K562 (cell line): ENCODE measurements around the gene STK24. TPM values are rescaled to one million over a fixed set of nuclear protein-coding genes. Genes with fewer than 3 reads are reported as not detected.
"Not testable (repeated sequence)": the region's sequence is repeated elsewhere in the genome, so short reads cannot be mapped to it uniquely, and the experiment has no call there.

ENCODE experiments used
- ATAC-seq: fragments of 200-7000 bp; cut with Tn5 transposase; 3 replicates; pipeline ENCODE4 v1.9.1; 2020; ENCODE audit warnings: moderate library complexity
- BruUV-seq: library from RNA; stranded (reverse); fragments of 400-500 nt; replicated peaks from 2 replicates; lab custom pipeline; 2021; lab: Mats Ljungman, UMichigan
- CTCF ChIA-PET: fragments of 300-600 bp; formaldehyde crosslinking; extraction: SDS; loops from one replicate; lab custom pipeline; 2021; ENCODE audit warnings: low intra/inter-chr PET ratio; lab: Yijun Ruan, JAX
- POLR2A ChIA-PET: fragments of 300-600, 350-650 bp; sonication (Branson Sonifier 250); formaldehyde crosslinking; extraction: SDS; loops from one replicate; lab custom pipeline; 2021; ENCODE audit warnings: antibody characterized with exemption, inconsistent platforms; lab: Yijun Ruan, JAX
- DNase-seq, 4 experiments: peaks; one replicate each; pipeline versions ENCODE4 v3.0.0 to v3.0.0-alpha.2; 2011 to 2018; ENCODE audit warnings: low spot score in 3 of 4, mixed read lengths in 3 of 4; ENCODE audit errors: extremely low read depth in 1 of 4
- FAIRE-seq: peaks from 2 replicates; lab custom pipeline; 2011; peaks lifted over from hg19 to GRCh38; lab: Jason Lieb, UNC
- H2AFZ ChIP-seq: 2 replicates; pipeline ENCODE4 v1.6.0; 2011; ENCODE audit warnings: low read depth, low read length, control low read depth, inconsistent platforms
- H3K27ac ChIP-seq: fragments of 200-600 bp; 3 replicates; pipeline ENCODE4 v1.8.0; 2011; ENCODE audit warnings: low read depth, mild to moderate bottlenecking, control low read depth, inconsistent platforms, low read length, moderate library complexity, mixed read lengths; ENCODE audit errors: extremely low read depth
- H3K27me3 ChIP-seq, 2 experiments: fragments of 300-600 bp in 1 of 2; 2 replicates in 1 of 2; 3 replicates in 1 of 2; pipeline versions ENCODE4 v1.6.0 to v1.8.0; 2011; ENCODE audit warnings: inconsistent platforms in 2 of 2, low read length in 2 of 2, mild to moderate bottlenecking in 1 of 2, mixed read lengths in 1 of 2, moderate library complexity in 1 of 2; ENCODE audit not compliant: control insufficient read depth in 2 of 2, insufficient read depth in 2 of 2
- H3K36me3 ChIP-seq: fragments of 300-600 bp; 3 replicates; pipeline ENCODE4 v1.8.0; 2011; ENCODE audit warnings: mild to moderate bottlenecking, low read length, inconsistent platforms; ENCODE audit not compliant: control insufficient read depth, insufficient read depth
- H3K4me1 ChIP-seq, 2 experiments: fragments of 200-600 bp in 1 of 2; replicated peaks in 1 of 2; 2 replicates in 1 of 2; 3 replicates in 1 of 2; pipeline versions ENCODE4 v1.5.1 to v1.8.0; 2011; ENCODE audit warnings: inconsistent platforms in 2 of 2, low read length in 2 of 2, mild to moderate bottlenecking in 1 of 2, mixed read lengths in 1 of 2, moderate library complexity in 1 of 2; ENCODE audit not compliant: control insufficient read depth in 2 of 2, insufficient read depth in 2 of 2
- H3K4me2 ChIP-seq: 2 replicates; pipeline ENCODE4 v1.6.1; 2011; ENCODE audit warnings: low read length, control low read depth, inconsistent platforms, mixed read lengths; ENCODE audit not compliant: insufficient read depth
- H3K4me3 ChIP-seq: fragments of 200-600 bp; sonication (generic), shearing (Covaris generic); 2 replicates; pipeline ENCODE4 v1.5.1; 2016; ENCODE audit warnings: control low read depth, inconsistent platforms
- H3K79me2 ChIP-seq: fragments of 200-600 bp; 3 replicates; pipeline ENCODE4 v1.8.0; 2011; ENCODE audit warnings: low read length, inconsistent platforms; ENCODE audit not compliant: control insufficient read depth, insufficient read depth
- H3K9ac ChIP-seq, 2 experiments: 2 replicates each; pipeline versions ENCODE4 v1.6.0 to v1.6.1; 2011; ENCODE audit warnings: low read depth in 2 of 2, low read length in 2 of 2, control low read depth in 1 of 2, inconsistent platforms in 1 of 2, mild to moderate bottlenecking in 1 of 2, mixed read lengths in 1 of 2; ENCODE audit not compliant: insufficient read depth in 1 of 2
- H3K9me1 ChIP-seq: one replicate; pipeline ENCODE4 v1.6.0; 2011; ENCODE audit warnings: inconsistent platforms, mild to moderate bottlenecking, low read length, moderate library complexity; ENCODE audit not compliant: control insufficient read depth, insufficient read depth
- H3K9me3 ChIP-seq: replicated peaks from 2 replicates; pipeline ENCODE4 v1.5.1; 2011; ENCODE audit warnings: low read depth, low read length, inconsistent platforms; ENCODE audit not compliant: control insufficient read depth, insufficient read depth
- H4K20me1 ChIP-seq: replicated peaks from 2 replicates; pipeline ENCODE4 v1.6.1; 2011; ENCODE audit warnings: low read length, inconsistent platforms, mixed read lengths; ENCODE audit not compliant: control insufficient read depth, insufficient read depth
- NR1H2 ChIP-seq: sonication (generic); formaldehyde crosslinking; IDR thresholded peaks from 2 replicates; pipeline ENCODE4 v1.4.0; 2020; ENCODE audit warnings: mild to moderate bottlenecking, missing genetic modification reagents
- YY1 ChIP-seq, 3 experiments: IDR thresholded peaks; 2 replicates each; pipeline ENCODE4 v1.6.1; 2011; ENCODE audit warnings: low read length in 2 of 3, mild to moderate bottlenecking in 2 of 3, moderate library complexity in 2 of 3, borderline replicate concordance in 1 of 3, control low read depth in 1 of 3, low read depth in 1 of 3; ENCODE audit not compliant: insufficient read depth in 3 of 3, insufficient replicate concordance in 2 of 3, control insufficient read depth in 1 of 3, insufficient read length in 1 of 3; ENCODE audit errors: extremely low read depth in 1 of 3
- ZNF79 ChIP-seq: fragments of 250-450 bp; sonication (Bioruptor Pico); IDR thresholded peaks from 2 replicates; pipeline ENCODE4 v1.4.0; 2020; ENCODE audit warnings: low read depth, mild to moderate bottlenecking, moderate library complexity
- WGBS: fragments of 100-300 bp; shearing (Covaris generic); methylation state at CpG from one replicate; pipeline ENCODE4 v1.1.6; 2016; ENCODE audit warnings: low coverage, mixed read lengths; ENCODE audit not compliant: insufficient coverage; ENCODE audit errors: missing lambda C conversion rate; 5-methylcytosine and 5-hydroxymethylcytosine counted together
- in situ Hi-C: fragments of 300-500 bp; cut with MboI; formaldehyde crosslinking; loops from 4 replicates; pipeline ENCODE4 v1.15.0; 2018; ENCODE audit warnings: inconsistent platforms, mixed read lengths
- intact Hi-C: fragments of 100-400 bp; cut with micrococcal nuclease; formaldehyde crosslinking; loops from 2 replicates; pipeline ENCODE4 v1.14.2; 2022
- polyA plus RNA-seq, 8 experiments: library from polyadenylated mRNA; depleted of rRNA in 4 of 8; stranded (reverse) in 5 of 8; unstranded in 3 of 8; fragments of >200 nt; fragmentation: Nextera tagmentation in 2 of 8; fragmentation: Illumina TruSeq in 1 of 8; extraction: Ambion mirVana in 2 of 8; extraction: Trizol in 1 of 8; gene quantifications; 2 replicates each; pipeline versions ENCODE4 v1.2.1 to v1.2.3, GENCODE V29; 2011 to 2014; ENCODE audit warnings: inconsistent platforms in 1 of 8, missing spikeins in 1 of 8
- total RNA-seq, 7 experiments: library from RNA; depleted of rRNA in 6 of 7; stranded (reverse); fragments of >200 nt in 6 of 7; fragmentation: Illumina TruSeq in 2 of 7; extraction: Trizol in 2 of 7; gene quantifications; 2 replicates each; pipeline versions ENCODE4 v1.2.1 to v1.2.3, GENCODE V29; 2011 to 2021; ENCODE audit warnings: low replicate concordance in 1 of 7

The STK24 gene
- total and polyA plus RNA-seq, 9 of the 15 experiments (the other 6 are each of a cell fraction or from before 2014, with no cell fraction given), result 3.8 to 78.4 (median 28.2) TPM

DNA sequence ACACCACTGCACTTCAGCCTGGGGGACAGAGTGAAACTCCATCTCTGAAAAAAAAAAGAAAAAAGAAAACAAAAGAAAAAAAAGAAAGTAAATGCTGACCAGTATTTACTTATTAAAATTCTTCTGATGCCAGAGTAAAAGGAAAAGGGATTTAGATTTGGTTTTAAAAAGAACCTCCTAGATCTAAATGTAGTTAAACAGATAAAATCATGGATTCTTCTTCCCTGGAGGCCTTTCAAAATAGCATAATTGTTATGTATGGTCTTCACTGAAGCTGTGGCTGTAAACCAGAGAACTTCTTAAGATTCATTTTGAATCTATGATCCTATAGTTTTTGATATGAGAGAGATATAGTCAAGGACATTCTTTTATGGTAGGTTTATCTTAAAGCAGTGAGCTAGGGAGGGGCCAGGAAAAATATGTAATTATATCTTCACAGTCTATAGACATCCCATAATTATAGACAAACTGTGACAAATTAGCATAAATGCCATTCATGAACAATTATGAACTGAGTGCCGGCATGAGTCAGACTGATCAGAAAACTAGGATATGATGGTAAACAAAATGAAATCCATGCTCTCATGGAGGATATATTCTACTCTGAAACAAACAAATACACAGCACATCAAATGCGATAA lies 14.9 kb upstream of the STK24 start (continued):
- TF ChIP-seq YY1 (IDR thresholded peaks at IDR 0.05; ENCODE audit: borderline replicate concordance in 1 of 3, control insufficient read depth in 1 of 3, extremely low read depth in 1 of 3, insufficient read depth in 3 of 3, insufficient read length in 1 of 3, insufficient replicate concordance in 2 of 3, low read depth in 1 of 3, low read length in 2 of 3), result no peak
- TF ChIP-seq ZNF79, result no peak
- no peak for TF ChIP-seq NR1H2

DNA sequence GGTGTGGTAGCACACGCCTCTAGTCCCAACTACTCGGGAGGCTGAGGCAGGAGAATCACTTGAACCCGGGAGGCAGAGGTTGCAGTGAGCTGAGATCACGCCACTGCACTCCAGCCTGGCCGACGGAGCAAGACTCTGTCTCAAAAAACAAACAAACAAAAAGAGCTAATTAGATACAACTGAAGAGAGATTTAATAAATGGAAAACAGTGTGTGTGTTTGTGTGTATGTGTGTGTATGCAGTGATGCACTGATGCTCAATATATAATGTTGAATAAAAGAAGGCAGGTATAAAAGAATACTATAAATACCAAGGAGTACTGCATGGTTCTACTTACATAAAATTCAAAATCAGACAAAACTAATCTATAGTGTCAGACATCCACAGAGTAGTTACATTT lies 13.6 kb upstream of the STK24 start:
- POLR2A ChIA-PET, H2AFZ ChIP-seq, ATAC-seq, in situ Hi-C loops, DNase-seq, H3K27ac ChIP-seq, intact Hi-C loops, CTCF ChIA-PET, H3K9me1 ChIP-seq, BruUV-seq, FAIRE-seq, H4K20me1 ChIP-seq, H3K9ac ChIP-seq, H3K36me3 ChIP-seq, H3K4me2 ChIP-seq, H3K79me2 ChIP-seq, H3K27me3 ChIP-seq, H3K4me1 ChIP-seq, H3K4me3 ChIP-seq, H3K9me3 ChIP-seq: not testable (repeated sequence)
- WGBS, result 0% methylated on average over 5 of the region's 6 CpGs

DNA sequence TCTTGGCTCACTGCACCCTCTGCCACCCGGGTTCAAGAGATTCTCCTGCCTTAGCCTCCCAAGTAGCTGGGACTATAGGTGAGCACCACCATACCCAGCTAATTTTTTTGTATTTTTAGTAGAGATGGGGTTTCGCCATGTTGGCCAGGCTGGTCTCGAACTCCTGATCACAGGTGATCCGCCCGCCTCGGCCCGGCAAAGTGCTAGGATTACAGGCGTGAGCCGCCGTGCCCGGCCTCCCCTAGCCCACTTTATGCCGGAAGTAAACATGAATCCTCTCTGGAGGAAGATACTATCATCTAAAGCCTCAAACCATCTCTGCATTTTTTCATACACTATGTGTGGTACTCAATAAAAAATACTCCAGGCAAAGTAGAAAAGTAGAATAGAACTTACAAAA lies 12.6 kb upstream of the STK24 start:
- DNase-seq, H3K27me3 ChIP-seq, POLR2A ChIA-PET, BruUV-seq, H3K27ac ChIP-seq, H3K9ac ChIP-seq, H3K79me2 ChIP-seq, intact Hi-C loops, H3K9me3 ChIP-seq, H3K4me3 ChIP-seq, H3K4me1 ChIP-seq, FAIRE-seq, H3K9me1 ChIP-seq, H3K36me3 ChIP-seq, H2AFZ ChIP-seq, in situ Hi-C loops, ATAC-seq, H4K20me1 ChIP-seq, CTCF ChIA-PET, H3K4me2 ChIP-seq: not testable (repeated sequence)
- WGBS, result 8% methylated on average over 12 of the region's 12 CpGs
